Tibial nerve (tissue), 4 donors: ENCODE measurements around the gene INPP5A. TPM values are rescaled to one million over a fixed set of nuclear protein-coding genes. Genes with fewer than 3 reads are reported as not detected.

Experiments used
- DNase-seq, 2 donors: peaks; one replicate each; pipeline ENCODE4 v3.0.0-alpha.2; 2019; ENCODE audit warnings: low spot score in 2 of 2
- H3K27ac ChIP-seq, 4 donors: fragments of 200-600 bp; sonication (generic) in 3 of 4; one replicate each; pipeline ENCODE4 v1.5.1; 2017 to 2019; ENCODE audit warnings: mild to moderate bottlenecking in 1 of 4
- H3K27me3 ChIP-seq, 2 donors: fragments of 200-600 bp; sonication (generic) in 1 of 2; one replicate each; pipeline versions ENCODE4 v1.5.1 to v1.6.0; 2017 to 2019
- H3K36me3 ChIP-seq, 3 donors: fragments of 200-600 bp; sonication (generic); one replicate each; pipeline ENCODE4 v1.5.1; 2018 to 2019
- H3K4me1 ChIP-seq, 4 donors: fragments of 200-600 bp; sonication (generic) in 3 of 4; one replicate each; pipeline ENCODE4 v1.5.1; 2017 to 2019
- H3K4me3 ChIP-seq, 4 donors: fragments of 200-600 bp; sonication (generic) in 3 of 4; one replicate each; pipeline ENCODE4 v1.5.1; 2017 to 2019; ENCODE audit warnings: mild to moderate bottlenecking in 1 of 4, moderate library complexity in 1 of 4
- H3K9me3 ChIP-seq, 4 donors: fragments of 200-600 bp; sonication (generic) in 3 of 4; one replicate each; pipeline ENCODE4 v1.5.1; 2017 to 2019
- EP300 ChIP-seq, 2 donors: sonication (generic); formaldehyde crosslinking; IDR thresholded peaks; one replicate each; pipeline ENCODE4 v1.6.1; 2017; ENCODE audit warnings: antibody characterized with exemption in 2 of 2, mild to moderate bottlenecking in 1 of 2
- POLR2A ChIP-seq, 2 donors: fragments of 450-650 bp; IDR thresholded peaks; one replicate each; pipeline ENCODE4 v1.6.1; 2017; ENCODE audit warnings: antibody characterized with exemption in 2 of 2, mild to moderate bottlenecking in 2 of 2, moderate library complexity in 2 of 2
- WGBS, 2 donors: methylation state at CpG; one replicate each; pipeline ENCODE4 v1.1.5; 2018; 5-methylcytosine and 5-hydroxymethylcytosine counted together
- total RNA-seq, 4 donors: library from RNA; depleted of rRNA; stranded (reverse); fragments of >200 nt; gene quantifications; one replicate each; pipeline ENCODE4 v1.1.0, GENCODE V29; 2016
- TF ChIP-seq, protein P1 (sequence below), 5 experiments: fragments of 200-600 bp in 3 of 5; fragments of 450-650 bp in 2 of 5; sonication (generic) in 3 of 5; IDR thresholded peaks; one replicate each; pipeline ENCODE4 v1.5.1; 2016 to 2019; ENCODE audit warnings: antibody characterized with exemption in 5 of 5, mild to moderate bottlenecking in 3 of 5, moderate library complexity in 2 of 5

Gene INPP5A
- total RNA-seq, 4 donors from 2014 or later, result 73.8 to 101 (median 86.2) TPM

DNA sequence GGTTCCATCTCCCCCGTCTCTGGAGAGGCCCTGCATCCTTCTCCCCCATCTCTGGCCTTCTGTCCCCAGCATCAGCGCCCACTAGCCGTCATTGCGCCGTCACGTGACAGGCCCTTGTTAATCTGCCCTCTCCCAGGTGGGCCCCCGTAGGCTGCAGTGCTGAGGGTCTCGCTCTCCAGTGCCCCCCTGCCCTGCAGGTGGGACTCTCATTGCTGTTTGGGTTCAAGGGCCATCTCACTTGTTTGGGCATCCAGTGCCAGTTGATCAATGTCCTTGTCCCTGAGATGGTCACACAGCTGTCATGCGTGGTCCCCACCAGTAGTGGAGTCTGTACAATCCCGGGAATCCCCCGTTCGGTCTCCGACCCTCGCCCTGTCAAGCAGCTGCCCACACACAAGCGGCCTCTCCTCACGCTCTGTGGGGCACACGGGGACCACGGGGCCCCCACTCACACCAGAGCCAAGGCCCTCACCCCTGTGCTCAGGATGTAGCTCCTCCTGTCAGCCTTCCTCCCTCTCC lies 114.0 kb downstream of the INPP5A start:
- H3K36me3 ChIP-seq, result peaks cover 0 to 43% (median 0%) of the 10 kb centered on the region in 3 donors
- no peaks in the 10 kb centered on the region for H3K27me3 ChIP-seq
- H3K4me1 ChIP-seq, result peaks cover 0 to 37% (median 0%) of the 10 kb centered on the region in 4 donors
- no peaks in the 10 kb centered on the region for H3K9me3 ChIP-seq
- no peak overlapping the region for H3K4me3 ChIP-seq
- TF ChIP-seq EP300 (IDR thresholded peaks at IDR 0.05) (no peak), POLR2A (IDR thresholded peaks at IDR 0.05) (no peak)
- TF ChIP-seq, protein P1, sequence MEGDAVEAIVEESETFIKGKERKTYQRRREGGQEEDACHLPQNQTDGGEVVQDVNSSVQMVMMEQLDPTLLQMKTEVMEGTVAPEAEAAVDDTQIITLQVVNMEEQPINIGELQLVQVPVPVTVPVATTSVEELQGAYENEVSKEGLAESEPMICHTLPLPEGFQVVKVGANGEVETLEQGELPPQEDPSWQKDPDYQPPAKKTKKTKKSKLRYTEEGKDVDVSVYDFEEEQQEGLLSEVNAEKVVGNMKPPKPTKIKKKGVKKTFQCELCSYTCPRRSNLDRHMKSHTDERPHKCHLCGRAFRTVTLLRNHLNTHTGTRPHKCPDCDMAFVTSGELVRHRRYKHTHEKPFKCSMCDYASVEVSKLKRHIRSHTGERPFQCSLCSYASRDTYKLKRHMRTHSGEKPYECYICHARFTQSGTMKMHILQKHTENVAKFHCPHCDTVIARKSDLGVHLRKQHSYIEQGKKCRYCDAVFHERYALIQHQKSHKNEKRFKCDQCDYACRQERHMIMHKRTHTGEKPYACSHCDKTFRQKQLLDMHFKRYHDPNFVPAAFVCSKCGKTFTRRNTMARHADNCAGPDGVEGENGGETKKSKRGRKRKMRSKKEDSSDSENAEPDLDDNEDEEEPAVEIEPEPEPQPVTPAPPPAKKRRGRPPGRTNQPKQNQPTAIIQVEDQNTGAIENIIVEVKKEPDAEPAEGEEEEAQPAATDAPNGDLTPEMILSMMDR (IDR thresholded peaks at IDR 0.05), result no peak
- no peak for DNase-seq
- 88 to 91% methylated on average over 16 to 18 of the region's 18 CpGs for WGBS, 2 donors
- H3K27ac ChIP-seq, result peak overlapping the region in 1 of 4 donors; percentile 4

DNA sequence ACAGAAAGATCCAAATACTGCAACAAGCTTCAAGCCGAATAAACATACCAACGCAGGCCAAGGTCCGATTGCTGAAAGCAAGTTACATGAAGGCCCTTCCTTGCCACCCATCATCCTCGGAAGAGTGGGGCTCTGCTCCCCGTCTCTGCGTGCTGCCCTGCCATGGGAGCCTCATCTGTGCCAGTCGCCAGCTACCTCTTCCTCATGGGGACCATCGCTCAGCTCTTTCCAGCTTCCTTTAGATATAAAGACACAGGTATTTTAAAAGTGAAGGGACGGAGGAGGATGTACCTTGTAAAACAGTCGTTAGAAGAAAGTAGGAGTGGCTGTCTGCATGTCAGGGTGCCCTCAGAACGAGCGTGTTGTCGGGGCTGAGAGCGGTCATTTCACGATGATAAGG lies 114.9 kb downstream of the INPP5A start:
- WGBS, 2 donors, result 87 to 93% methylated on average over 15 of the region's 15 CpGs
- TF ChIP-seq EP300 (IDR thresholded peaks at IDR 0.05) (no peak), POLR2A (IDR thresholded peaks at IDR 0.05) (no peak)
- TF ChIP-seq, protein P1 (IDR thresholded peaks at IDR 0.05), result no peak
- no peak for DNase-seq
- Histone ChIP-seq H3K4me1 (peaks cover 0 to 34% (median 0%) of the 10 kb centered on the region in 4 donors), H3K36me3 (peaks cover 0 to 39% (median 0%) of the 10 kb centered on the region in 3 donors), H3K9me3 (no peaks in the 10 kb centered on the region), H3K27me3 (no peaks in the 10 kb centered on the region), H3K4me3 (no peak overlapping the region), H3K27ac (peak overlapping the region in 1 of 4 donors; percentile 4)

DNA sequence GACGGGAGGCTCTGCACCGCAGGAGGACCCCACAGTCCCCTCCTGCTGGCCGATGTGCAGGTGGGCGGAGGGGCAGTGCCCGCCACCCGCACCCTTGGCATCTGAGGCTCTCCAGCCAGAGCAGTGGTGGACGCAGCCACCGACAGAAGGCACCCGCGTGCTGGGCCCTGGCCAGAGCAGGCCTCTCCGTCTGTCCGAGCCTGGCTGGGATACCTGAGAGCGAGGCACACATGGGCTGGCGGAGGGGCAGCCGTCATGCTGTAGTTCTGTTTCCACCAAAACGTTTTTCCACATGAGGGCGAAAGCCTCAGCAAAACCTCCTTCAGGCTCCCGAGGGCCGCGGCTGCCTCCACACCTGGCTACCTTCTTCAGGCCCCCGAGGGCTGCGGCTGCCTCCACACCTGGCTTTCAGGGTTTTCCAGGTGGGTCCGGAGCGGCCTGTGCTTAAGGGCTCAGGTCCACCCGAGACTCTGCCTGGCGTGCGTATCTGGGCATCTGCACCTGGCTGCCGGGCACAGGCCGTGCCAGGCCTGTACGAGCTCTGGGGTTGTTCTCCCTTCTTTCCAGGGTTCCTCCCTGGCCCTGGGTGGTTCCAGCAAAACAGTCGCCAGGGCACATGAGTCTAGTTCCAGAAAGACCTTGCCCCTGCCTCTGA lies 115.5 kb downstream of the INPP5A start:
- no peak for DNase-seq
- 92 to 93% methylated on average over 10 to 25 of the region's 31 CpGs for WGBS, 2 donors
- peaks cover 0 to 39% (median 0%) of the 10 kb centered on the region in 3 donors for H3K36me3 ChIP-seq
- peaks cover 0 to 28% (median 0%) of the 10 kb centered on the region in 4 donors for H3K4me1 ChIP-seq
- no peak overlapping the region for H3K4me3 ChIP-seq
- H3K27me3 ChIP-seq, result no peaks in the 10 kb centered on the region
- TF ChIP-seq POLR2A (IDR thresholded peaks at IDR 0.05), result no peak
- TF ChIP-seq EP300 (IDR thresholded peaks at IDR 0.05), result no peak
- TF ChIP-seq, protein P1 (IDR thresholded peaks at IDR 0.05), result no peak
- no peaks in the 10 kb centered on the region for H3K9me3 ChIP-seq
- H3K27ac ChIP-seq, result no peak overlapping the region

DNA sequence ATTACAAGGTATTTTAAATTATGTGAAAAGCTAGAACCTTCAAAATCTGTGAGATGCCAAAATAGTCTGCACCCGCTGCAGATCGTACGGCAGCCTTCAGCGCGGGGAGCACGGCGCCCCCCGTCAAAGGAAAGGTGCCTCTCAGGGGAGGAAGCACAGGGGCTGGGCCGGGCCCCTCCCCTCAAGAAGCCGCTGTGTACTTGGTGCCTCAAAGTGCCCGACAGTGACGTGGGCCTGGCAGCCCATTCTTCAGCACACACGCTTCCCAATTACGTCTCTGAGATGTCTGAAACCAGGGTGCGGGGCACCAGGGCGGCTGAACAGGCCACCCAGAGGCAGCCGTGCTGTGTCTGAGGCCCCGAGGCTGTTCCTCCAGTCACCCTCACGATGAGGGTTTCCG lies 116.1 kb downstream of the INPP5A start:
- peak overlapping the region in 1 of 4 donors; percentile 15 for H3K27ac ChIP-seq
- peaks cover 0 to 44% (median 0%) of the 10 kb centered on the region in 3 donors for H3K36me3 ChIP-seq
- 92 to 94% methylated on average over 20 of the region's 20 CpGs for whole genome bisulfite sequencing, 2 donors
- no peak for TF ChIP-seq EP300 (IDR thresholded peaks at IDR 0.05)
- TF ChIP-seq, protein P1 (IDR thresholded peaks at IDR 0.05), result no peak
- TF ChIP-seq POLR2A (IDR thresholded peaks at IDR 0.05), result no peak
- H3K27me3 ChIP-seq, result no peaks in the 10 kb centered on the region
- no peak overlapping the region for H3K4me3 ChIP-seq
- no peak for DNase-seq
- H3K9me3 ChIP-seq, result no peaks in the 10 kb centered on the region
- peaks cover 0 to 24% (median 0%) of the 10 kb centered on the region in 4 donors for H3K4me1 ChIP-seq

DNA sequence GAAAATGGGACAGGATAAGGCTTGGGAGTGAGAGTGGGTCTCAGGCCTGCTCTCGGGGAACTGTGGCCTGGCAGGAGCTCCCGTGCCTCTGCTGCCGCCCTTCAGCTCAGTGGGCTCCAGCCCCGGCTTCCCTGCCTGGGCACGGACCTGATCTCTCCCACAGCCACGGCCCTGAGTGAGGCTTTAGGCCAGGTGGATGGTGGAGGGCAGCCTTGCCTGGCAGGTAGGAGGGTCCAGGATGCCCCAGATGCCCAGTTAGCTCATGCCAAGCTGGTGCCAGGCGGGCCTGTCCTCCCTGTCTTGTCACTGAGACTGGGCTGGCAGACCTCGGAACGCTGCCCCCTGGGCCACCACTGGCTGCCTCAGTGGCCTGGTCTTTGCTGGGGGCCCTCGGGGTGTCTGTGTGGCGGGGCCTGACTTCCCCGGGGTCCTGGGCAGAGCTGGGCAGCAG lies 116.6 kb downstream of the INPP5A start:
- Histone ChIP-seq H3K4me1 (peaks cover 0 to 19% (median 0%) of the 10 kb centered on the region in 4 donors), H3K27me3 (no peaks in the 10 kb centered on the region), H3K9me3 (no peaks in the 10 kb centered on the region), H3K27ac (peak overlapping the region in 1 of 4 donors; percentile 15), H3K36me3 (peaks cover 0 to 48% (median 0%) of the 10 kb centered on the region in 3 donors), H3K4me3 (no peak overlapping the region)
- no peak for TF ChIP-seq EP300 (IDR thresholded peaks at IDR 0.05)
- TF ChIP-seq POLR2A (IDR thresholded peaks at IDR 0.05), result no peak
- TF ChIP-seq, protein P1 (IDR thresholded peaks at IDR 0.05), result no peak
- DNase-seq, result no peak
- WGBS, 2 donors, result 85 to 92% methylated on average over 8 to 12 of the region's 12 CpGs
